HG02840 (cell line): ENCODE measurements around the gene CDH13.

Experiments
- ATAC-seq: cut with Tn5 transposase; IDR thresholded peaks from one replicate; pipeline ENCODE4 v1.9.1; 2021; ENCODE audit warnings: mild to moderate bottlenecking, moderate library complexity, moderate number of reproducible peaks; ENCODE audit not compliant: unreplicated experiment, low FRiP score

Gene CDH13

DNA sequence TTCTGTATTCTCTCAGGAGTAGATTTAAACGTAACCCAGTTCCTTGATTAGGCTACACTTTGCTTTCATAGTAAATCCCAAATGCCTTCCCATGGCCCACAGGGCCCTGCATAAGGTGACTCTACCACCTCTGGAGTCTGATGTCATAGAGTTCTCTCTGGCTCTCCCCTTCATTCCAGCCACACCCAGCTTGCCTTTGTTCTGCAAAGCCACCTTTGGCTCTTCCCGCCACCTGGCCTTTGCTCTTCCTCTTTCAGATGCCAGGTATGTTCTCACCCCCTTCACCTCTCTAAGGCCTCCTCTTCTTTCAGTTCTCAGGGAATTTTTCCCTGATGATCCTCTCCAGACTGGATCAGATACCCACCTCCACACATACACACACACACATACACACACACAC lies 1039.7 kb downstream of the CDH13 start:
- ATAC-seq, result no peak

DNA sequence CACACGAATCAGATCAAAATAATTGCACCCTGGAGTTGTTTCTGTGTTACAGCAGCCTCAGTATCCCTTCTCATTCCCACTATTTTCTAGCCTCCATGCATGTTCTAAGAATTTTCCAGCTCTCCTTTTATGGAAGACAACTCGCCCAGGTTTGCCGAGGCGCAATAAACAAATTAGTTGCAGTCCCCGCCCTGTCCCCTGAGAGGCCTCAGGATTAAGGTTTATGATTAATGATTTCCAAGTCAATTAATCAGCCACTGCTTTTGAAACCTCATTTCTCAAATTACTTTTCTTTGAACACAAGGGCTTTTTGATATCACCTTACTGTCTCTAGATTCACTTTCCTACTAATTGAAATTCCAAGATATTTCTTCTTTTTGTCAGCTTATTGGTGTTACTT lies 1042.7 kb downstream of the CDH13 start:
- ATAC-seq, result no peak

DNA sequence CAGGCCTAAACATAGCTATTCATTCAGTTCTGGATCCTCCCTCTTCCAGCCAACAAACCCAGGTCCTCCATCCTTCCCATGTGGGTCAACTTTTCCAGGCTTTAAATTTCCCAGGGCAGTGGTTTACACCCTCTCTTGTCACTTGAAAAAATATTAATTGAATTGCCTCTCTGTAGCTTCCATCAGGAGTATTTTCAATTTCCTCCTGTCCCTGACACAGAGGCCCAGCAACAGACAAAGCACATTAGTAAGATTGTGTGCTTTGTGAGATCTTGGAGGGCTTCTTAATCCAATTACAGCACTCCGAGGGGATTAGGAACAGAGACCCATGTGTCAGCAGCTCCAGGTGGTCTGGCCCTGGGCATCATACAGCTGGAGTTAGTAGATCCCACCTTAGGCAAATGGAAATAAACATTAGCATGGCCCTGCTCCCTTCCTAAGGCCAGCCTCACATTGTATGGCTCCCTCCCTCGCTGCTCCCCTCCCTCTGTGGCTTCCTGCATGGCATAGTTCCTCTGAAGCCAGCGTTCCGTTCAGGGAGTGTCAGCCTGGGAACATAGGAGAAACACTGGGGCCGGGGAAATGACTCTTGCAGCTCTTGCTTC lies 1048.3 kb downstream of the CDH13 start:
- ATAC-seq, result no peak

GRCh38 chr16:83676086-83676485 lies 1049.3 kb downstream of the CDH13 start:
- ATAC-seq, result no peak

DNA sequence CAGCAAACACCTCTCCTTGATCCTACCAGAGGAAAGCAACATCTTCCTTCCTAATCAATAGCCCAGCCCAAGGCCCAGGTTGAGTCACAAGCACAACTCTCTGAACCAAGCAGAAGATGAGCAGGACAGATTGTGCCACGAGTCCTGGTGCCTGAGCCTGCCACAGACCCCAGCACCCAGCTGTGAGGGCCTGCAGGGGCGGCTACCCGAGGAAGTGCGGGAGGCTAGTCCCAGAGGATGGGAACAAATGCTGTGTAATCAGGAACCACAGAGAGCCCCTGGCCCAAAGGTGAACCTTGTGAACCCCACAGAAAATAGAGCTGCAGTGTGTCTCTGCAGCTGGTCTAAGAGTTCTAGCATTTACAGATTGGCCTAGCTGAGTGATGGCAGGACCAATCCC lies 1054.2 kb downstream of the CDH13 start:
- no peak for ATAC-seq

DNA sequence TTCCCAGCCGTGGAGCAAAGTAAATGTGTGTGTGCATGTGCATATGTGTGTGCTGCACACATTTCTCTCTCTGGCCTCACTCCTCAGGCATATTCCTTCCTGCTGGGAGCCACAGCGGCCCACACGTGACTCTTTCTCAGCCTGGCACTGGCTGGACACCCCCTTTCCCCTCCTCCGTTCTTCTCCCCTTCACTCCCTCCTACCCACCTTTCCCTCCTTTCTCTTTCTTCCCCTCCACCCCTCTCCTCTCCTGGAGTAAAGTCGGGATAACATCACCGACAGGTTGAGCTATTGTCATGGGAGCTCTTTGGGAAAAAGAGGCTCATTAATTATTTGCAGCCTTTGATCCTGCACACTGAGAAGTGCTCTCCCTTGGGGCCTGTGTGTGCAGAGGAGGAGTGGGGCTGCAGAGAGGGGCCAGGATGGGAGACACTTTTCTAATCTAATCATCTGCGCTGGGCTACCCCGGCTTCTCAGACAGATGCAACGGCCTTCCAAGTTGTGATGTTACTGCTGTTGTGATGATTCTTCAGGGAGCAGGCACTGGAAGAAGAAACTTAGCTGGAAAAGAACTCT lies 1054.7 kb downstream of the CDH13 start:
- ATAC-seq, result no peak

GRCh38 chr16:83682116-83682867 lies 1055.5 kb downstream of the CDH13 start:
- ATAC-seq, result no peak

- ATAC-seq, result no peak
Measured at GRCh38 chr16:83682868-83683235, 1056.1 kb downstream of the CDH13 start.

GRCh38 chr16:83685615-83686165 lies 1058.9 kb downstream of the CDH13 start:
- ATAC-seq, result no peak

GRCh38 chr16:83686726-83687125 lies 1060.0 kb downstream of the CDH13 start:
- ATAC-seq, result no peak

- peak; percentile 58 for ATAC-seq
Measured at GRCh38 chr16:83689385-83689831, 1062.6 kb downstream of the CDH13 start.

DNA sequence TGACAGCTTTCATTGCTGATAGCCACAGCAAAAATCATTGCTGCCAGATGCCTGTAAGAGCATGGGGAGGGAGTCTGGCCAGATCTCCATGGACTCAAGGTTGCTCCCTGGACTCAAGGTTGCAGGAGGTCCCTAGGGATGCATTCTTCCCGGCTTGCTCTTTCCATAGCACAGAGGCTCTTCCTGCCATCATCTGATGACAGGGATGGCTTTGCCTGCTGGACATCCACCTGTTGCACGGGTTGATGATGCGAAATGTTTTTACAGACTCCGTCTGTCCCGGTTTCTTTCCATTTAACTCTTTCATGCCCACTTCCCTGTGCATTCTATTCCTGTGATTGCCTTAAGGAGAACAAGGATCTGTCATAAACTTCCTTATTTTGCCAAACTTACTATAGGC lies 1065.5 kb downstream of the CDH13 start:
- no peak for ATAC-seq

DNA sequence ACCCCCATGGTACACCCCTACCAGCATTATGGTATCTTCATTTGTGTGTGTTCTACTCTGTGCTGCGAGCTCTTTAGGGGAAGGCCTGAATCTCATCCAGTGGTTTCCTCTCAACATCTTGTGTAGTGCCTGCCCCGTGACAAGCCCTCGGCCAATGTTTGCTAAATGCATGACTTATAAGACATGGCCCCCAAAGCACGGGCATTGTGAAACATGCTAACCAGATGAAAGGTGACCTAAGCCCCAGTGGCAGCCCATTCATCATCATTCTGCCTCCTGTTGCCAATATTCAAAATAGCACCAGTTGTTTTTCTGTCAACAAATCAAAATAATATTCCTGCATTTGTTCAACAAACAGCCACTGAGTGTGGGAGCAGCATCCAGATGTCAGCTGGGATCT lies 1072.2 kb downstream of the CDH13 start:
- no peak for ATAC-seq

- ATAC-seq, result no peak
Measured at GRCh38 chr16:83699817-83700216, 1073.0 kb downstream of the CDH13 start.

- ATAC-seq, result no peak
Measured at GRCh38 chr16:83700918-83701317, 1074.1 kb downstream of the CDH13 start.

DNA sequence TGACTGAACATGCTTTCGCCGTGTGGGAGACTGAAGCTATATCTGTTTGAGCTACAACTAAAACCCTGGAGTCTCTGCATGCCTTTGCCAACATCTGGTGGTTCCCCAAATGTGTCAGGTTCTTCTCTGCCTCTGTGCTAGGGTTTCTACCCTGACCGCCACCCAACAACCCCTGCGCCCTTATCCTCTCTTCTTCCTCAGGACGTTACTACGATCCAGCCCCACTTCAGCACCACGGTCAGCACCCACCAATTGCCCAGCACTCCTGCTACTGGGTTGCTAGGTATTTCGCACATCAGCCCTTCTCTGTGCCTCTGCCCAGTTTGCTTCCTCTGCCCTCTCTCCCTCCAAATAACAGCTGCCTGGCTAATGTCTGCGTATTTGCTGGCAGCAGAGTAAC lies 1074.7 kb downstream of the CDH13 start:
- ATAC-seq, result no peak

DNA sequence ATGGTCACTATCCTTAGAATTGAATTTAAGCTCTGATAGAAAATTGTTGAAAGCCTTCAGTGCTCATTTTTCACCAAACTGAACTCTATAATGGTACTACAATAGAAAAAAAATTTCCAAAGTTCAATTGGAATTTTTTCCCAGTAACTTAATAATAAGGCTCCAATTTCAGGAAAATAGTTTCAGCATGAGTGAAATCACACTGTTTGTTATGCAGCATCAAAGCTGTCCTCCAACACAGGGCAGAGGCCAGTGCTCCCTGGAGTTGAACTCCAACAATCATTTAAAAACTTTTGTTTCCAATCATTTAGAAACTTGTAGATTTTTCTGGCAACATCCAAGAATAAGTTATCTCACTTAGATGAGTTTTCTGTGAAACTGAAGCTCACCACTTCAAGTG lies 1077.9 kb downstream of the CDH13 start:
- ATAC-seq, result no peak

- no peak for ATAC-seq
Measured at GRCh38 chr16:83705856-83706255, 1079.1 kb downstream of the CDH13 start.

GRCh38 chr16:83706394-83706793 lies 1079.6 kb downstream of the CDH13 start:
- no peak for ATAC-seq

DNA sequence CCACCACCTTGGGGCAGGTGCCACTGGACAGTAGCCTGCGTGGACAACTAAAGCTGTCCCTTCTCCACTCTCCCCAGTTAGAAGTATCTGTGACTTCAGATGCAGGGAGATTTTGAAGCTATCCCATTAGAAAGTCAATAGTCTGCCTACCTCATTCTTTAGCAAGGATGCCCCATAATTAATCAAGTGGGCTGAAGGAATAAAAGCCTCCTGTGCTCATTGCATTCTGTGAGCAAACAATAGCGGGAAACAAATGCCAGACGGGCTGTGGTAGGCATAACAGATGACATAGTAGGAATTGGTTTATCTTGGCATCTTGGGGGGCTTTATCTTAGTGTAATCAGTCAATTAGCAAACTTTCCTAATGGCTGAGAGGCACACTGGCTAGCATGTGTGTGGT lies 1084.3 kb downstream of the CDH13 start:
- ATAC-seq, result no peak

GRCh38 chr16:83713597-83713996 lies 1086.8 kb downstream of the CDH13 start:
- no peak for ATAC-seq

DNA sequence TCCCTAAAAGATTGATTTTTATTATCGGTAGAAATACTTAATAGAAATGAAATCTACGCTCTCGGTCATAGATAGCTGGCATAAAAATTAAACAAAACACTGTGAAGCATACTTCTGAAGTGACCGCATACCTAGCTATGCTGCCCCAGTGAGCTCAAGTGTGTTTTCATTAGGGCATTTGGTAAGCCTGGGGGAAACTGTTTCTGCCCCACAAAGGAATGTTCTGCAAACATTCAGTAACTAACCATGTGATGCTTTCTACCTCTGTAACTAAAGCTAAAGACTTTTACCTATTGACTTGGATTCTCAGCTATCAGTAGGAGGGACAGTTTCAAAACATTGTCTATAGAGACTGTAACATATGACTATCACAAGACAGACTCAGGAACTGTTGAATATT lies 1087.5 kb downstream of the CDH13 start:
- ATAC-seq, result no peak
